Renal pelvis (tissue), 4 donors: ENCODE results near the gene BAG2. TPM values are rescaled to one million over a fixed set of nuclear protein-coding genes. Genes with fewer than 3 reads are reported as not detected.

ENCODE experiments used
- DNase-seq: peaks from one replicate; pipeline ENCODE4 v3.0.0-alpha.2; 2013
- polyA plus RNA-seq, 3 donors: library from polyadenylated mRNA; unstranded; fragments of 120-200 nt; gene quantifications; one replicate each; pipeline ENCODE4 v1.2.1, GENCODE V29; 2013; ENCODE audit not compliant: insufficient read length in 3 of 3

Gene BAG2
- polyA plus RNA-seq, 3 donors, result 4.7 to 5.3 (median 5.1) TPM

DNA sequence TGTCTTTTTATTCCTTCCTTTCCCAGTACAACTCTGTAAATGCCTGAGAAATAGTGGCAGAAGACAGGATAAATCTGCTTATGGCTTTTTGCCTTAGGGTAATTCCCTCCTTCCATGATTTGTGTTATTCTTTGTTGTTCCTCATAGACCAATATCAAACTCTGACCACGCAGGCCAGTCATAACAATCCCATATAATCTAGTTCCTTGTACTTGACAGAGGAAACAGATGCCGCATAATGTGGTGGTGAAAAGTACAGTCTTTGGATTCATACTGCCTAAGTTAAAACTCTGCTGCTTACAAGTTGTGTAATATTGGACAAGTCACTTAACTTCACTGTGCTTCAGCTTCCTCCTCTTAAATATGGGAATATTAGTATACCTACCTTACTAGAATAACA lies 8.2 kb upstream of the BAG2 start:
- DNase-seq, result no peak

DNA sequence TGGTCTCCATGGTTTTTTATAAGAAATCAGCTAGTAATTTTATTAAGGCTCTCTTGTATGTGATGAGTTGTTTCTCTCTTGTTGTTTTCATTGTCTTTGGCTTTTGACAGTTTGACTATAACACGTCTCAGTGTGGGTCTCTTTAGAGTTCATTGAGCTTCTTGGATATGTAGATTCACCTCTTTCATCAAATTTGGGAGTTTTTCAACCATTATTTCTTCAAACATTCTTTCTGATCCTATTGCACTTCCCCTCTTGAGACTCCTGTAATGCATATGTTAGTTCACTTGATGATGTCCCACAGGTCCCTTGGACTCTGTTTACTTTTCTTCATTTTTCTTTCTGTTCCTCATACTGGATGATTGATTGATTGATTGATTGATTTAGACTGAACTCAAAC lies 7.0 kb upstream of the BAG2 start:
- no peak for DNase-seq

DNA sequence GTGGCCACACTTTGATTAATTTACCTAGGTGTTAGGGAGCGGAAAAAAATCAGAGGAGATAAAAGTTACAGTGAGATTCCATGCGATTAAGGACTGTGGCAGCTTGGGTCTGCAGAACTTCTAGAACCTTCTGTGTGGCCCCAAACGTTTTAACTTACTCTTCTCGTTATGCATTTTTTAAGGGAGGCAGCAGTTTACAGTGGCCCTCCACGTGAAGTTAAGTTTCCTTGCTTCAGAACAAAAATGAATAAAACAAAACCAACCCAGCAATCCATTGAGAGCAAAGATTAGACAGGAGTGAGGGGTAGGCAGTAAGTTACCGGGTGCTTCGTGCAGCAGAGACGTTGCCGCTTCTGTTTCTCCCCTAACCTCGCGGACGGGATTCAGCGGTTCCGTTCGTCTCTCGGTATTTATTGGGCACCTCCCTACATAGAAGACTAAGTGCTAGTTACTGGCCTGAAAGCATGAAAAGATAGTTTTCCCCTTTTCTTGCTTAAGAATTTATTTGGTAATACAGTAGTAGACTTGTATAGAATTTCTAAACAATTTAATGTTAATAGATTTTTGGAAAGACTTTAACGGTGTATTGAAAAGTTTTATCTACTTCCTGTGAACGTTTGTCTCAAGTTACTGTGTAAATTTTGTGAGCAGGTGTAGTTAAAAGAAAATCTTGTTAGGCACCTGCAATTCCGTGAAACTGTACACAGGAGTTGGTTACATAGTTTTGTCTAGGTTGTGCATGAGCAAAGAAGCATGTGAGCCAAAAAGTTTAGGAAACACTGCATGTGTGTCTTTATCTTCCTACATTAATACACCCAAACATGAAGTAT lies 1.1 kb downstream of the BAG2 start:
- no peak for DNase-seq

DNA sequence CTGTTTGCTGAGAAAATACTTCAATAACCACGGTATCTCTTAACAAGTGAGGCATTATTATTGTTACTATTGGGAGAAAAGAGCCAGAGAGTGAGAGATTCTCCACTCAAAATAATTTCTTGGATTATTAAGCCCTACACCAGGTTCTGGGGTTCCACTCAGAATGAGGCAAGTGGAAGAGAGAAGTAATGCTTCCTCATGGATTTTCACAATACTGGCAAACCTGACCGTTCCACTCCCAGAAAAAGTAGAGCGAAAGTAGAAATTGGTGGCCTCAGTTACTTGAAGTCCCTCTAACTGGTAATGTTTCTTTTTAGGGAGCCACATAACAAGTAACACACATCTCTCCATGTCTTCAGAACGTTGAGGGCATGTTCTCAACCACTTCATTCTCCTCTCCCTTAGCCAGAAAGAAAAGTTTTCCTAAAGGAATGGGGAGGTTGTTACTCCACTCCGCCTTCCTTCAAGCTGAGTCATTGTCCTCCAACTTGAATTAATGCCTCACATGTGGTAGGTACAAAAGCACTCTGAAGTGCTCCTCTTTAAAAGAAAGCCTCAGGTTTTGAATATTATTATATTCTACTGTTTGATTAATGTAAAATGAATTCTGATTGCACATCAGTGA lies 1.9 kb downstream of the BAG2 start:
- no peak for DNase-seq

DNA sequence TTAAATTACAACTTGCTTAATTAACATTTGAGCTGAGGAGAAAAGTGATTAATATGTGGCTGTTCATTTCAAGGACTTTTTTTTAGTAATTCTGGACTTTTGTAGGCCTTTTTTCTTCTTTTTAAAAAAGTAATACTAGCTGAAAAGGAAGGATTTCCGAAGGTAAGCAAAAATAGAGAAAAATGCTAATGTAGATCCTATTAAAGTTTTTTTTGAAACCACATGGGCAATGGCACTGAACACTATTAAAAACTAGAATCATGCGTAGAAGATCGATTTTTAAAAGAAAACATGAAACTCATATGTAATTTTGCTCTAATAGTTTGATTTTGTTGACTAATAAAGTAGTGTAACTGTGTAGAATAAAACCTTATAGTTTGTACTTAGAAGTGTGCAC lies 2.4 kb downstream of the BAG2 start:
- no peak for DNase-seq

DNA sequence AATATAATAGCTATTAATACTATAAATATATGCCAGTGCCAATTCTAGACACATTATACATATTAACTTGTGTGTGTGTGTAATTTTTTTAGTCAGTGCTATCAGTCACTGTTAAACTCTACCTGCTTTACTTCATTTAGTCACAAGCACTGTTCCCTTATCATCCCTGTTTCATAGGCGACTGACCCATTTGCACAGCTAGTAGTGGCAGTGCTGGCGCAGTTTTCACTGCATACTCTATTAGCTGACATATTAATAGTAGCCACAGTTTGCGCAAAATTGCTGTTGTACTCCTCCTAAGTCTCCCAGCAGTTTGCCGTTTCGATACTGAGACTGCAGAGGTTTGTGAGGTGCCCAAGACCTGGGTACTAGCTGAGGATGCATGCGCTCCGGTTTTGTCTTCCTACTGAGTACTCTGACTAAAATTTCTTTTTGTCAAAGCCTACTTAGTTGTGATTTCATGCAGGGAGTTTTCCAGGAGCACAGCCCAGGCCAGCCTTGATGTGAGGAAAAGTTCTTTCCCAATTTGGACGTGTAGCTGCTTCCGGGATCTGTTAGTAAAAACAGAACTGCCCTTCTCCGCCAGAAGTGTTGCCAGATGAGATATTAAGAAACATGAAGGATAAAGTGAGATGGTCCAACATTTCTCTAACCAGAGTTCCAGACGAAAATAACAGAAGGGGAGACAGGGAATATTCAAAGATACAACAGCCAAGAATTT lies 5.6 kb downstream of the BAG2 start:
- no peak for DNase-seq

DNA sequence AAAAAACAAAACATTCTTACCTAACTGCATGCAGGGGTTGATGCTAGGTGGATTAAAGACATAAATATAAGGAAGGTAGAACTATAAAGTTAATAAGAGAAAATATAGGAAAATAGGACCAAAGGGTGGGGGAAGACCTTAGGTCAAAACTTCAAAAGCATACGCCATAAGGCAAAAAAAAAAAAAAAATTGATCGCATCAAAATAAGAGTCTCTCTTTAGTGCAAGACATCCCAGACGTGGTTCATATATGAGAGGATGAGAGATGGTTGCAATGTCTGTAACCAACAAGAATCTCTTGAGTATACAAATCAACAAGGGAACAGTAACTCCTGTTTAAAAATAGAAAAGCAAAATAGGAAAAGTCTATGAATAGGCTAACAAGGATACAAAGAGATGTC lies 8.5 kb downstream of the BAG2 start:
- DNase-seq, result no peak

DNA sequence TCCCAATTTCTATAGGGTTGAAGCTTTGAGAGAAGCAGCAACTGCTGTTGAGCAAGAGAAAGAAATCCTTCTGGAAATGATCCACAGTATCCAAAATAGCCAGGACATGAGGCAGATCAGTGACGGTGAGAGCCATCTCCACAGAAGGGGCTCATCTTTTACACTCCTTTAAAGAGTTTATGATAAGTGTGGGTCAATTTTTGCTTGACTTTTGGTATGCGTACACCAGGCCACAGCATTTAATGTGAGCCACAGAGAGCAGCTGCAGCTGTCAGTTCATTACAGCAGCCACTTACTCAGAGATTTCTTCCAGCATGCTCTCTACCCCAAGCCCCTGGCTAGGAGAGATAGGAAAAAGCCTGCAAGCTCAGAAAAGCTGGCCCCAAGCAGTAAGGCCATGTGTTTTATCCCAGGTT lies 9.9 kb downstream of the BAG2 start:
- DNase-seq, result no peak

DNA sequence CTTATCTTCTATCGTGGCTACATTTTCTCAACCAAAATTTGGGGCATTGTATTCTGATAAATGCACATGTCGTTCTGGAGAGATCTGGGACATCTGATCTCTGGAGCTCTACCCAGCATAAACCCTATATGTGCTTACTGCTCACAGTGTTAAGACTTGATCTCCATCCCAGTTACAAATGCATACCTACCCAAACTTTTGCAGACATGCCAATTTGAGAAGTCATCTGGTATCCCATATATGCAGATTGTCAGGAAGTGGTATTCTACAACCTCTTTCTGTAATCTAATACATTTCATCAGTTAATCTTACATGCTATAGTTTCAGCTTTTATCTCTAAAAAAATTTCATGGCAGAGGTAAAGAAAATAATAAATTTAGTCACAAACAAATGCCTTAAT lies 11.2 kb downstream of the BAG2 start:
- DNase-seq, result no peak

DNA sequence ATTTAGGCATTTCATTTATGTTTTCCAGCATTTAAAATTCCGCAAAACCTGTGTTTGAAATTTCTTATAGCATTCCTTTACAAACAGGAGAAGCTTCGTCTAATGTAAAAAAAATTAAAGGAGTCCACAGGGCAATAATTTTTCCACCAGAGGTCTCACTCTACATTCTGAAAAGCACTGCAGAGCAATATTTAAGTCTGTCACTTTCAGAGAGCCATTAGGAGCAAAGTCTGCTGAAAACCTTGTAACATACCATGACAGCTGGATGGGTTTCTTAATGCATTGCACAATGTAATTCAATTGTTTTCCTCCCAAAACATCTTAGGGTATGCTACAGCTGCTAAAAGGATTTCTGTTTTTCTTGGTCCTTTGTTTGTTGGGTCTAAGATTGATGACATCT lies 18.0 kb downstream of the BAG2 start:
- DNase-seq, result no peak

DNA sequence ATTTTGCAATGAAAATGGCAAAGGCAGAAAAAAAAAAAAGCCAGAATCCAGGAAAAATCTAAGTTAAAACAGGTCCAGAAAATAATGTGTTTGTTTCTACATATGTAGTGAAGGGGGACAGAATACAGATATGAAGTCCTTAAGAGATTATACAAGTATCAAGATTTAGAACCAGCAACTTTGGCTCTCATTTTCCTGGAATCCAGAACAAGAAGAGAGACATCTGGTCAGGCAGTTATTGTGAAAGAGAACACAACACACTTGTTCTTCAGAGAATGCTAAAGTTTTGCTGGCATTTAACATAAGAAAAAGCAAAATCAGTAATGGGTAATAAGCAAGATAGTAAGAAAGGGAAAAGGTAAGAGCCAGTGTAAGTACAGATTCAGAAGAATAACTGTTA lies 21.1 kb downstream of the BAG2 start:
- DNase-seq, result no peak

DNA sequence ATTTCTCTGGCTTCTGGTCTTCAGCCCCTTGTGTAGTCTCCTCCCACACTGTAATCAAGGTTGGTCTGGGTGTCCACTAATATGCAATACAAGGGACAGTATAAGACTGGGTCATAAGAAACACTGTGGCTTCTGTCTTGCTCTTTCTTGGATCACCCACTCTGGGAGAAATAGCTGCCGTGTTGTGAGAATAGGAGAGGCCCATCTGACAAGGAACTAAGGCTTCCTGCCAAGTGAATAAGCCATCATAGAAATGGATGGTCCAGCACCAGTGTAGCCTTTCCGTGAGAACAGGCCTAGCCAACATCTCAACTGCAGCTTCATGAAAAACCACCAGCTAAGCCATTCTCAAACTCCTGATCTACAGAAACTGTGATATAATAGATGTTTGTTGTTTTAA lies 23.3 kb downstream of the BAG2 start:
- no peak for DNase-seq

DNA sequence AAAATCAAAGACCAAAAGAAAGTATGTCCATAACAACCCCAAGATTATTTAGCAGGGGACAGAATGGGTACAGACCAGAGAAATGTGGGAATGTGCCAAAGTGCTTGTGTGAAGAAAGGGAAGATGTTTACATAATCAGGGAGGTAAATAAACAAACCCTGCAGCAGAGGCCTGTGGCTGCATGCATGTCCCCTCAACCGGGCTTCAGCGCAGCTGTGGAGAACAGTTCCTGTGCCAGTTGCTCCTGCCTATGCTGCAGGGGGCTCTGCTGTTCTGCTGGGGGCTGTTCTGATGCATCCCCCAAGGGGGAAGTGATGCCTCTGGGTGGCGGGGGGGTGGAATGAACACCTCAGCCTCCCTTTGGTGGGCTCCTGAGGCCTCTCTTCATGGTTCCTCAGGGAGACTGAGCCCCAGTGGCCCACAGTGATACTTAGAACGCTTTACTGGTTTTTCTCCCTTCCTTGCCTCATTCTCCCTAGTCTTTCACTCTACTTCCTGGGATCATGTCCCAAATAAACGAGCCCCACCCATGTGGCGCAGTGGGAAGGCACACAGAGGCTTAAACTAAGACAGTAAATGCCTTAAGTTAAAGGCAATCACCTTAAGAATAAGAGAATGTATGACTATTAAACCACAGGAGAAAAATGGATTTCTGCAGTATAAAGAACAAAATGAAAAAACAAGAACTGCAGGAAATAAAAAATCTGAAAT lies 27.0 kb downstream of the BAG2 start:
- DNase-seq, result no peak

DNA sequence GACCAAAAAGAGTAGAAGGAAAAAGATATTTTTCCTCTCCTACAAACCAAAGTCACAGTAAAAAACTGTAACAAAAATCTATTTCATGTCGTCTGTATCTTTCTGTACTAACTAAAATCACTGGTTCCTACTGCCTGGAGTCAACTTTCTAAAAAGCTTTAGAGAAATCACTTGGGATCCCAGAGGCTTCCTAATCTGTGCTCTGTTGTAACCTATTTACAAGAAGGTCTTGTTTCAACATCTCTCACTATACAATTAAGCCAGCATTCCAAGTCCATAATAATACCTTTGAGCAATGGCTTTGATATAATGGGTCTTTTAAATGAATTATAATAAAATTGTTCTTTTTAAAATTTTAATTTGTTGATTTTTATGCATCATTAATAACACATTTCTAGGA lies 29.6 kb downstream of the BAG2 start:
- DNase-seq, result no peak

DNA sequence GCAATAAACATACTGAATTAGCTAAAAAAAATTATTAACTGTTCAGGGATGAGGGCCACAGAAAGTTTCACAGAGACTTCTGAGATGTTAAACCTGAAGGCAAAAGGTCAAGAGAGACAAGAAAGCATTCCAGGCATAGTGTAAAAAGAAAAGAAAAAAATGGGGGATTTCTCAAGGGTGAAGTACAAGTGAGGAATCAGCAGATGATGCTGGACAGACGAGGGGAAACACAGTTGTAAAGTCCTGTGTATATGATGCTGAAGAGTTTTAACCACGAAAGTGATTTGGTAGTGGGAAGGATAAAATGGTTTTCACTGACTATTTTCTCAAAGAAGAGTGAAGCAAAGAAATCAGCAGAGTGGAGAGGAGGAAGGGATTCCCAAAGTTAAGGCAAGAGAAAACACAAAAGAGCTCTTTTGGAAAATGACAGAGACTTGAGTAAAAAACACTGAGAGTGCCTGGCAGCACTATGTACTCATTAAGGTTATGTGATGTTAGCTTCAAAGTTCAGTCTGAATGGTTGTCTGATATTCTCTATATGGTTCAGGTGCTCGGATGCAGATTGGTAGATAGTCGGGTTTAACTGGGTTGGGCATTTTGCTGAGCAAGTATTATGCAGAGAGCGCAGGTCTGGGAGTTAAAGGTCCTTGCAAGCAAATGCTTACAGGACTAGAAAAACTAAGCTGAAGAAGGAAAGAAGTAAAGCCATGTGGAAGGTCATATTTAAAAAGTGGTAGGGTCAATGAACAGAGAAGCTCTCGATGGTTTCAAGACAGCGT lies 33.6 kb downstream of the BAG2 start:
- DNase-seq, result no peak

DNA sequence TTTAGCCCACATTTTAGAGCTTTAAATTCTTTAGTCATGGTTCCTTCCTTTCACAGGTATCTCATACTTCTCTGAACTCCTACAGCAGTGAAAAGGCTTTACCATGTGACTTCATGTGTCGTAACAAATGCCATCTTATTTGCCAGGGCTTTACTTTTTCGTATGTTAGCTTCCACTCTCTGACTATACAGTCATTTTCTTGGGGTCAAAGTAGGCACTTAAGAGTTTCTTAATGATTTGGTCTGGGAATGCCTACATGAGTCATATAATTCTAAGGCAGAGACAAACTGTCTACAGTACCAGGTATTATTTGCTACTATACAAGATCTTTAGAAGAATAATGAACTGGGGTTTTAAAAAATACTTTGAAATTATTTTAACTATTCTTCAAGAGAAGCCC lies 35.0 kb downstream of the BAG2 start:
- no peak for DNase-seq

DNA sequence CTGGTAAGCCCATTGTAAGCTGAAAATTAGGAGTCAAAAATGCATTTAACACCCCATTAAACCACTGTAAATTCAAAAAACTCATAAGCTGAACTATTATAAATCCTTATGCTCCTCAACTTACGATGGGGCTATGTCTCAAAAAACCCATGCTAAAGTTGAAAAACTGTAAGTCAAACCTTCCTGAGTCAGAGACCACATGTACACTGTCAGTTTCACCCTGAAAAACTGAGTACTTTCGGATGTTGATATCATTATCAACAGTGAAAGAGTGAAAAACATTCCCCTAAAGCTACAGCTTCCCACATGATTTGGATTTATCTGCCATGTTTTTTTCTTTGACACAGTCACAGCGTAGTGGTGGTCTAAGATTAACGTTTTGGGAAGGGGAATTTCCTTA lies 35.7 kb downstream of the BAG2 start:
- DNase-seq, result no peak

DNA sequence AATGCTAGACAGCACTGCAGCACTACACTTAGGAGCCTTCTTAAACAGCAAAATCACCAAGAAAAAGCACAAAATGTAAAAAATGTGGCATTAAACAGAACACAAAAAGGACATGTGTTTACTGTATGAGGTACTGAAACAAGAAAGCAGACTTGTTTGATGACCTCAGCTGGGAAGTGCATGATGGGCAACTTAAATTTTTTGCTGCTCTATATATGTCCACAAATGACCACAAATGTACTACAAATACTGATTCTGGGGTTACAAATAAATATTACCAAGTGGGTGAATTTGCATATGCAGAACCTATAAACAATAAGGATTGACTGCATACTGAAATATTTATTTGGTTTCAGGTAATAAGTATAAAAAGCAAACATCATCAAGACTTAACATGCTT lies 36.9 kb downstream of the BAG2 start:
- DNase-seq, result no peak

DNA sequence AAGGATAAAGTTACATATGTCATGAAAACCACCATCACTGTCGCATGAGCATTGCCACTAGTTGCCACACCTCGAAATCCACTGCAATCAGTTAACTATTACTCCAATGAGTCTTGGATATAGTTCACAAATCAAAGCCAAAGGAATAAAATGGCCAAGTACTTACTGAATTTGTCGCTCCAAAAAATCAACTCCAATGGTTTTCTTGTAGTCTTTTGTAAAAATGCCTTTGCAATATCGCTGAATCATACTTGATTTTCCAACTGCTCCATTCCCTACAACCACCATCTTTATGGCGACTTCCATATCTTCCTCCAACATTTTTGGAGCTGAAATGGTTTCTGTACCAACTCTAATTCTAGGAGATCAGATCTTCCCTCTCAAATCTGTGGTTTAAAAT lies 37.9 kb downstream of the BAG2 start:
- DNase-seq, result no peak

DNA sequence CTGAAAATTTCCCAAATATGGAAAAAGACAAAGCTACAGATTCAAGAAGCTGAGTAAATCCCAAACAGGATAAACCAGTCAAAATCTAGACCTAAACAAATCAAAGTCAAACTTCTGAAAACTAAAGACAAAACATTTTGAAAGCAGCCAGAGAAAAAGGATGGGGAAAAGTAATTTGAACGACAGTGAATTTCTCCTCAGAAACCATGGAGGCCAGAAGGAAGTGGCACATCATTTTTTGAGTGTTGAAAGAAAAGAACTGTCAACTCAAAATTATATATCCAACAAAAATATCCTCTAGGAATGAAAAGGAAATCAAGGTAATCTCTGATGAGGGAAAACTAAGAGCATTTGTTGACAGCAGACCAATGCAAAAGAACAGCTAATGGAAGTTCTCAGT lies 43.1 kb downstream of the BAG2 start:
- no peak for DNase-seq

DNA sequence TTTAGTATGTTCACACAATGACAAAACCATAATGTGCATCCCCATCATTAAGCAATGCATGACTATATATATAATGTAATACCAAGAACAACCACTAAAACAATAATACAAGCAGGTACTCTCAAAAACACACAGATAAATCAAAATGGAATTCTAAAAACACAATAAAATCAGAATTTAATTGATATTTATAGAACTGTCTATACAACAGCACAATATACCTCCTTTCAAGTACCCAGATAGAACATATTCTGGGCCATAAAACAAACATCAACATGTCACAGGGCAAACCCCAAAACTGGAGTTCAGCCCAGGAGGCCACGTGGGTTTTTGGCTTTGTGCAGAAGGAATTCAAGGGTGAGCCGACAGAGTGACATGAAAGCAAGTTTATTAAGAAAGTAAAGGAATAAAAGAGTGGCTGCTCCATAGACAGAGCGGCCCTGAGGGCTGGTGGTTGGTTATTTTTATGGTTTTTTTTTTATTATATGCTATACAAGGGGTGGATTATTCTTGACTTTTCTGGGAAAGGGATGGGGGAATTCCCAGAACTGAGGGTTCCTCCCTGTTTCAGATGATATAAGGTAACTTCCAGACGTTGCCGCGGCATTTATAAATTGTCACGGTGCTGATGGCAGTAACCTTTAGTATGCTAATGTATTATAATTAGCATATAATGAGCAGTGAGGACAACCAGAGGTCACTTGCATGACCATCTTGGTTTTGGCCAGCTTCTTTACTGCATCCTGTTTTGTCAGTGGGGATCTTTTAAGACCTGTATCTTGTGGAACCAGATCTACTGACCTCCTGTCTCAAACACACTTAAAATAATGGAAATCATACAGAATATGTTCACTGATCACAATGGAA lies 44.3 kb downstream of the BAG2 start:
- DNase-seq, result no peak
